Stimulated activated memory B cell treated with anti-CD40 and anti-IgM and Interleukin-4, amounts not matched to agents 10 μg/mL and 1 μg/mL and 100 μg/mL, for 72 hours (primary cell): ENCODE data around the gene CRYGS.
"Not testable (repeated sequence)": the region's sequence is repeated elsewhere in the genome, so short reads cannot be mapped to it uniquely, and the experiment has no call there.

Source experiments
- ATAC-seq: fragments of 150-1000 bp; cut with Tn5 transposase; 2 replicates; pipeline ENCODE4 v1.10.0; 2021
- H3K27ac Mint-ChIP-seq: one replicate; pipeline ENCODE4 v1.8.0; 2022; ENCODE audit warnings: mild to moderate bottlenecking, mixed read lengths
- H3K27me3 Mint-ChIP-seq: one replicate; pipeline ENCODE4 v1.8.0; 2022; ENCODE audit warnings: mixed read lengths
- H3K36me3 Mint-ChIP-seq: one replicate; pipeline ENCODE4 v1.8.0; 2022; ENCODE audit warnings: mixed read lengths
- H3K4me1 Mint-ChIP-seq: one replicate; pipeline ENCODE4 v1.8.0; 2022; ENCODE audit warnings: mixed read lengths
- H3K4me3 Mint-ChIP-seq: one replicate; pipeline ENCODE4 v1.8.0; 2022; ENCODE audit warnings: mild to moderate bottlenecking, moderate library complexity, mixed read lengths
- H3K9me3 Mint-ChIP-seq: one replicate; pipeline ENCODE4 v1.8.0; 2022; ENCODE audit warnings: mixed read lengths

CRYGS gene

DNA sequence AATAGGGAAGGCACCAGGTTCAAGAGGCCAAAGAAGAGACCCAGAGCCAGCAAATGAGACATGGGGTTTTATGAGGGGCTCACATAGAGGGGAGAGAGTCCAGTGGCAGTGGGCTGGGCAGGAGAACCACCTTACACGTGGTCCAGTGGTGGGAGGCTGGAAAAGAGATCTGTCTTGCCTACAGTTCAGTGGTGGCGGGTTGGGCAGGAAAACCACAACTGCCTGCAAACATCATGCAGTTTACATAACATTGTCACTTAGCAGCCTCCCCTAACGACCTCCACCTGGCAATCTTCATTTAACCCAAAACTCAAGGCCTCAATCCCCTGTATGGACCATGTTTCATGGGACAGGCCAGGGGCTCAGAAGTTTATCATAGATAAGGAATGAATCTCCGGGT, 29.1 kb downstream of the CRYGS start:
- Mint-ChIP-seq H3K27ac (peak overlapping the region; percentile 15), H3K27me3 (no peaks in the 10 kb centered on the region), H3K9me3 (no peaks in the 10 kb centered on the region), H3K4me1 (peaks cover 75% of the 10 kb centered on the region), H3K4me3 (no peak overlapping the region), H3K36me3 (no peaks in the 10 kb centered on the region)
- ATAC-seq = no peak

DNA sequence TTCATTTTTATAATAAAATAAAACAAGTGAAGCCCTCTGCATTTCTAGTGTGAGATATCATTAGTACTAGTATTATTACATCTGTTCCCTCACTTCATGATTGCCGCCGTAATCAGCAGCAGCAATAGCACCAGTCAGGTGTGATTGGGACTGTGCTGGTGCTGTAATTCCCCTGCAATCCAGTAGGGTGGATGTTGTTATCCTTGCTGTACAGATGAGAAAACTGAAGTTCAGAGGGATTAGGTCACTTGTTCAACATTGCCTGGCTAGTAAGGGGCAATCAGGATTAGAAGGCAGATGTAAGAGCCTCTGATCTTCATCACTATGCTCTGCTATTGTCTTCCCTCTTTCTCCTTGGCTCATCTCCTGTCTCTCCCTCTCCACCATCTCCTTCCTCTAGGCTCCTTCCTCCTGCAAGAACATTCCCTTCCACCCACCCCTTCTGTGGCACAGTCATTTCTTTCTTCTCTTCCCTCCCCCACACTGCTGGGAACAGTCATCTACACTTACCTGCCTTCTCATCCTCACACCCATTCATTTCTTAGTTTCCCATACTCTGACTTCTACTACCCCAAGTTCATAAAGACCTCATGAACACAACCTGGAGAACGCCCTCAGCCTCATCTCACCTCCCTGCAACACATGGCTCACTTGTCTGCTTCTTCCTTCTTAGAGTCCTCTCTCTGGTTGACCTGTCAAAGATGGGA, 29.7 kb downstream of the CRYGS start:
- no peak for ATAC-seq
- Mint-ChIP-seq H3K27me3 (no peaks in the 10 kb centered on the region), H3K36me3 (no peaks in the 10 kb centered on the region), H3K9me3 (no peaks in the 10 kb centered on the region), H3K27ac (peak overlapping the region; percentile 15), H3K4me1 (peaks cover 79% of the 10 kb centered on the region), H3K4me3 (no peak overlapping the region)

DNA sequence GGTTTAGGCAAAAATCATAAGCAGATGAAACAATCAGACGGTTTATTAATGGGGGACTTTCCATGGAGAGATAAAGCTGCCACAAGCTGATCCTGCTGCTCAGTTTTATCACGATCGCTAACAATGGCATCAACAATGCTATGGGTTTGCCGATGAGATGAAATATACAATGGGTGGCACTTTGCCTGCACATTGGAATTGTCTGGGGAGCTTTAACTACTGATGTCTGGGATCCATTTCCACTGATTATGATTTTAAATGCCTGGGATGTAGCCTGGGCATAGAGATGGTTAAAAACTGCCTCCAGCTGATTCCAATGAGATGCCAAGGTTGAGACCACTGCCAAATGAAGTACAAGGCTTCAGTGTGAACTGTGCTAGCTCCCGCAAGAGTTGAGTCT, 30.8 kb downstream of the CRYGS start:
- Mint-ChIP-seq H3K27ac (no peak overlapping the region), H3K4me3 (no peak overlapping the region), H3K27me3 (no peaks in the 10 kb centered on the region), H3K4me1 (peaks cover 73% of the 10 kb centered on the region), H3K9me3 (no peaks in the 10 kb centered on the region), H3K36me3 (no peaks in the 10 kb centered on the region)
- ATAC-seq = no peak

DNA sequence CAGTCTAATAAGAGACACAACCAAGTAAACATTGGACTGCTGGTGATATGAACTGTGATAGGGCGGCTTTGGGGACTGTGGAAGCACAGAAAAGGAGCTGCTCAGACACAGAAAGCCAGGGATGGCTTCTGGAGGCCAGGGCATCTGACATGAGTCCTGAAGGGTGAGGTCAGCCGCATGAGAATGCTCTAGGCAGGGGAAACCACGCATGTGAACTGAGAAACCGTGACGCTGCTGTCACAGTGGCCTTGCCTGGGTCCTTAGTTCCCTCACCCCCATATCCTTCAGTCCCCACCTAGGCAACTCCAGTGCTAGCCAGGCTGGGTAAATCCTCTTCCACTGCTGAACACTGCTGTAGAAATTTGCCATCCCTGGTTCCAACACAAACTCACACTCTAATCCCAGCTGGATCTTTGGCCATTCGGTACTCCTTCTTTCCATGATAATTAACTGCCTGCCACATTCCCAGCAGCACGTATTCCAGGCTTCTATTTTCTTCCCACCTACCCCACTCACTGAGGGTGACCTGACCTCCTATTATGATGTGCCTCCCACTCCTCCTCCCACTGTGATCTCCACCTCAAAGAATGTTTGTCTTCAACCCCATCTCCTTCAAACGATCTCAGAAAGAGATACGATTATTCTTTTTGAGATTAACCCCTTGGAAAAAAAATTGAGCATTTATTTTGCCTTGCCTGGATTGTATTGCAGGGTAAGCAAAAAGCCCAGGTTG, 31.4 kb downstream of the CRYGS start:
- Mint-ChIP-seq H3K4me1 (peaks cover 67% of the 10 kb centered on the region), H3K4me3 (no peak overlapping the region), H3K9me3 (no peaks in the 10 kb centered on the region), H3K27me3 (no peaks in the 10 kb centered on the region), H3K27ac (no peak overlapping the region), H3K36me3 (no peaks in the 10 kb centered on the region)
- ATAC-seq = no peak

DNA sequence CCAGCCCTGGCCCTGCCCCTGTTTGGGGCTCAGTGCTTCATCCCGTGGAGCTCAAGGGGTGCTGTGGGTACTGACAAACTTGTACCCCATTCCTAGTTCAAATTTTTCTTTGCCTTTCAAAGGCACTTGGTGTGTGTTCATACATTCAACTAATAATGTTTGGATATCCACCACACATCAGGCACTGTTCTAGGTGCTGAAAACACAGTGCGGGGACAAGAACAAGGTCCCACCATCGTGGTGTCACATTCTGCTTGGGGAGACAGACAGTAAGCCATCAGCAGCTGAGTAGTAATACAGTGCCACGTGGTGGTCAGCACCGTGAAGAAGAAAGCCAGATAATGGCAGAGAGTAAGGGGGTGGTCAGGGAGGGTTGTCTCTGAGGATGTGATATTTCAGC, 32.5 kb downstream of the CRYGS start:
- Mint-ChIP-seq H3K4me1 (peaks cover 64% of the 10 kb centered on the region), H3K36me3 (no peaks in the 10 kb centered on the region), H3K4me3 (no peak overlapping the region), H3K27me3 (no peaks in the 10 kb centered on the region), H3K9me3 (no peaks in the 10 kb centered on the region), H3K27ac (peak overlapping the region; percentile 68)
- ATAC-seq = no peak

DNA sequence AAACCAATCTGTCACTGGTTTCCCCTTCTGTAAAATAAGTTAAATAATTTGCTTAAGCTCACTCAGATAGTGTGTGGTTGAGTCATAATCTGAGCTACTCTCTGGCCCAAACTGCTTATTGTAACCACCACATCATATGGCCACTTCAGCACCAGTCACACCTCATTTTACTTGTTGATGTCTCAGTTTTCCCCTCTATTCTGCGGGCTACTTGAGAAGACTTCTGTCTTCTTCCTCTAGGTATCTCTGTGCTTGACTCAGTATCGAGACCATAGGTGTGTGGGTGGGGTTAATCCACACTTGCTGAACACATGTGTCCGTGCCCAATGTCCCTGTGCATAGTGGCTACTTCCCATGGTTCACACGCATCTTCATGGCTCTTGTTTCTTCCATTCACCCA, 32.9 kb downstream of the CRYGS start:
- Mint-ChIP-seq H3K4me1 (peaks cover 60% of the 10 kb centered on the region), H3K27me3 (no peaks in the 10 kb centered on the region), H3K9me3 (no peaks in the 10 kb centered on the region), H3K36me3 (no peaks in the 10 kb centered on the region), H3K4me3 (no peak overlapping the region), H3K27ac (peak overlapping the region; percentile 68)
- ATAC-seq = peak; percentile 76

DNA sequence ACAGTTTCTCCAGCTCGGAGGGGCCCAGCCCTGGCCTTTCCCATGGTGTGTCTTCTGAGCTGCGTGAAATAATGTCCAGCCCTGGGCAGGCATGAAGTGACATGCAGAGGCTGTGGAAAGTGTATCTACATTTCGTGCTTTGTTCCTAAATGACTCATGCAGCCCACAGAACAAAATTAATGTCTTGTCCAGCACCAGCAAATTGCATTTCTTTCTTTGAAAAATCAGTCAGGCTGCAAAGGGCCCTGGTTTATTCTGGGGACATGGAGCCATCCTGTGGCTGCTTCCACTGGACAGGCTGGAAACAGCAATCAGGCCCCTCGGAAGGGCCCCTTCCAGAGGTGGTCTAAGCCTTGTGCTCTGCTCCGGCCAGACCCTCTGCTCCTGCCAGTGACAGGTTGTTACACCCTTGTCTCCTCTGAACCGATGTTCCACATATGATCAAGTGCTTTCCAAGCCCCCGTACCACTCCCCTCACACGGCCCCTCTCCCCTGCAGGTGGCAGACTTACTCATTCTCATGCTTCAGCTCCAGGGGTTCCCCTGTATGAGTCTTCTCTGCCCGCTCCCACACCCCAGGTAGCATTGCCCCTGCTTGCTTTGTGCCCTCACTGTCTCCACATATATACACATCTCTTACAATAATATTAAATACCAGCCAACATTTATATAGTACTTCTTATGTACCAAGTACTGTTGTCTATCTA, 33.7 kb downstream of the CRYGS start:
- Mint-ChIP-seq H3K27me3 (no peaks in the 10 kb centered on the region), H3K36me3 (no peaks in the 10 kb centered on the region), H3K4me1 (peaks cover 53% of the 10 kb centered on the region), H3K9me3 (no peaks in the 10 kb centered on the region), H3K27ac (peak overlapping the region; percentile 68), H3K4me3 (no peak overlapping the region)
- ATAC-seq = peak; percentile 57

DNA sequence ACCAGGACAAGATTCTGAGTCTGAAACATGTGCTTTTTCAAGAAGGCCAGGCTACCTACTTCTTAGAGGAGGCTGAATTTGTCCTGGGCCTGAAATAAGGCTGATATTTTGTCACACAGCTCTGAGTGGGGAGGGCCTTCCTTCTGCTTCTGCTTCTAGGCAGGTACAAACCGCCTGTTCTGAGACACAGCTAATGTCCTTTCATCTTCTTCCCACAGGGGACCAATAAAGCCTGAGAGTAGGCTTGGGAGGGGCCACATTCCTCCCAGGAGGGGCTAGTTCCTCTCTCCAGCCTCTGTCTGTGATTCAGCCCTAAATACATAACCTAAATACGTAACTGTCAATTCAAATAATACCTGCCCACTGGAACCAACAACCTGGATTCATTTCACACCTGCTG, 34.8 kb downstream of the CRYGS start:
- no peaks in the 10 kb centered on the region for H3K36me3 Mint-ChIP-seq
- H3K27me3 Mint-ChIP-seq = no peaks in the 10 kb centered on the region
- H3K9me3 Mint-ChIP-seq = no peaks in the 10 kb centered on the region
- peak; percentile 52 for ATAC-seq
- H3K4me3 Mint-ChIP-seq = no peak overlapping the region
- H3K4me1 Mint-ChIP-seq = peaks cover 42% of the 10 kb centered on the region
- H3K27ac Mint-ChIP-seq = peak overlapping the region; percentile 68

DNA sequence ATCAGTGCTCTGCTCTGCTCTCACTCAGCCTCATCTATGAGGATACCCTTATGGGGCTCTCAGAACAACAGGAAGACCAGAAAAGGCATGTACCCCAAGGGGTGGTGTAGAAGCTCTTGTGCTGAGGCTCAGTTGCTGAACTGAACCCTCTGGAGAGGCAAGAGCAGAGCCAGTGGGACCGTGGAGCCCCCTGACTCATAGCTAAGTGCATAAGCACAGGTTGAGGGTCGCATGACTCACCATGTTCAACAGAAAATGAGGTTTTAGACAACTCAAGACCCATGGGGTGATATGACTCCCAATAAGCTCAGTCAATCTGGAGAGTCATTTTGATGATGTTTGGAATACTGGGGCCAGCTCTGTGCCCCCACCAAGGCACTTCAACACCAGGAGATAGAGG, 37.3 kb downstream of the CRYGS start:
- H3K4me3 Mint-ChIP-seq = no peak overlapping the region
- no peak overlapping the region for H3K27ac Mint-ChIP-seq
- no peaks in the 10 kb centered on the region for H3K9me3 Mint-ChIP-seq
- H3K4me1 Mint-ChIP-seq = peaks cover 34% of the 10 kb centered on the region
- H3K27me3 Mint-ChIP-seq = no peaks in the 10 kb centered on the region
- no peaks in the 10 kb centered on the region for H3K36me3 Mint-ChIP-seq
- no peak for ATAC-seq

DNA sequence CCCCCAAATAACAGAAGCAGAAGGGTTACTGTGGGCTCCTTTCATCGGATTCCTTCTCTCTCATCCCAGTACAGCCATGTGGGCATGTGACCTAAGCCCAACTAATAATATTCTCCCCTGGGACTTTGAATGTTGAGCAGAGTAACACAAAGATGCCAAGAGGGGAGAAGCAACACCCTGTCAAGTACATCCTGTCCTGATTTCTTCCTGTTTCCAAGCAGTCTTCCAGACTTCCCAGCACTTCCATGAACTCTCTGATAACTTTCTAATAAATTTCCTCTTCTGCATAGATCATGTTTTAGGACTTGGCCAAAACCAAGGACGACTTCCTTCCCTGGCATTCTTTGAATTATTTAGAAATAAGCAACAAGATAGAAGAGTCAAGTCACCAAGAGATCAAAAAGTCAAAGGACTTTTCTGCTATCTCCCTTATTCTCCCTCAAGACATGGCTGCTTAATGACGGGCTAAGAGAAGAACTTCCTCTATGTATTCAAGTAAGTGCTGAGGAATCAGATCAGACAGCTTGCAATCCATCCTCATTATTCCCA, 37.9 kb downstream of the CRYGS start:
- Mint-ChIP-seq H3K27ac (no peak overlapping the region), H3K4me3 (no peak overlapping the region), H3K36me3 (no peaks in the 10 kb centered on the region), H3K27me3 (no peaks in the 10 kb centered on the region), H3K9me3 (no peaks in the 10 kb centered on the region), H3K4me1 (peaks cover 28% of the 10 kb centered on the region)
- no peak for ATAC-seq

DNA sequence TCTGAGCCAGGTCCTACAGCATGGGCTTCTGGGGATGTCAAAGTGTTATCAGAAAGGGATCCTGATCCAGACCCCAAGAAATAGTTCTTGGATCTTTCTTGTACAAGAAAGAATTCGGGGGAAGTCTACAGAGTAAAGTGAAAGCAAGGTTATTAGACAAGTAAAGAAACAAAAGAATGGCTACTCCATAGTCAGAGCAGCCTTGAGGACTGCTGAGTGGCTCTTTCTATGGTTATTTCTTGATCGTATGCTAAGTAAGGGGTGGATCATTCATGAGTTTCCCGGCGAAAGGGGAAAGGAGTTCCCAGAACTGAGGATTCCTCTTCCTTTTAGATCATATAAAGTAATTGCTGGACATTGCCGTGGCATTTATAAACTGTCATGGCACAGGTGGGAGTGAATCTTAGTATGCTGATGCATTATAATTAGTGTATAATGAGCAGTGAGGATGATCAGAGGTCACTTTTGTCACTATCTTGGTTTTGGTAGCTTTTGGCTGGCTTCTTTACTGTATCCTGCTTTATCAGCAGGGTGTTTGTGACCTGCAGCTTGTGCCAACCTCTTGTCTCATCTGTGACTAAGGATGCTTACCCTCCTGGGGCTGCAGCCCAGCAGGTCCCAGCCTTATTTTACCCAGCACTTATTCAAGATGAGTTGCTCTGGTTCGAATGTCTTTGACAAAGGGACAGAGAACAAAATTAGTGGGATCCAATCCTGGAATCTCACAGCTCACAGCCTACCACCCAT, 41.0 kb downstream of the CRYGS start:
- Mint-ChIP-seq H3K36me3 (peaks cover 7% of the 10 kb centered on the region), H3K27me3 (no peaks in the 10 kb centered on the region), H3K27ac (no peak overlapping the region), H3K9me3 (peaks cover 11% of the 10 kb centered on the region), H3K4me1 (peaks cover 8% of the 10 kb centered on the region), H3K4me3 (no peak overlapping the region)
- ATAC-seq = no peak

DNA sequence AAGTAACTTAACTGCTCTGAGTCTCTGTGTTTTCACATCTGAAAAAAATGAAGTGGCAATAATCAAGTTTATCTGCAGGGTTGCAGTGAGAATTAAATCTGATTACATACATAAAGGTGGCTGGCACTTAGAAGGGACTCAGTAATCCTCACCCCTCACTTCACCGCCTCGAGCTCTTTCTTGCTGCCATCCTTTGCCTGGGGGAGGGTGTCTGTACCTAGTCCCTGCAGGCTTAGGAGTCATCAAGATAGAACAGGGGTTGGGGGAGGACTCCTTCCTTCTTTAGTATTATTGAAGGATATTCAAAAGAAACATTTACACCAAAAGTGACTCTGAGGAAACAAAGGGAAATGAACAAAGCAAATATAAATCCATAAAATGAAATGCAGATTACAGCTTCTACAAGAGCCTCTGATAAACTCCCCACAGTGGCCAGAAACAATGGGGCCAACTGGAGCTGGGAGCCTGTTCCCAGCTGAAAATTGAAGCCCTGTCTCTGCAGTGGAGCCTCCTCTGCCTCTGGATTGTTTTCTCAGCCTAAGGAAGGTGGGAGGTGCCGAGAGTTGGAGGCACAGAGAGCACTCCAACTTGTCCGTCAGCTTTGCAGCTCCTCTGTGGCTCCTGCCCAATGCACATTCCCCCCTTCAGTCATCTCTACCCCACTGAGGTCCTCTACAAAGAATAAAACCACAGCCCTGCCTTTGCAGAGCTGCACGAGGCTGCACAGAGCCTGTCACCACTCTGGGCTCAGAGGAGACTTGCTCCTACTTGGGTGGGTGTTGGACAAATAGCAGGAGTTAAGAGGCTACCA, 41.8 kb downstream of the CRYGS start:
- peaks cover 7% of the 10 kb centered on the region for H3K36me3 Mint-ChIP-seq
- H3K4me1 Mint-ChIP-seq = peaks cover 8% of the 10 kb centered on the region
- no peaks in the 10 kb centered on the region for H3K27me3 Mint-ChIP-seq
- ATAC-seq = no peak
- no peak overlapping the region for H3K27ac Mint-ChIP-seq
- H3K4me3 Mint-ChIP-seq = no peak overlapping the region
- peaks cover 12% of the 10 kb centered on the region for H3K9me3 Mint-ChIP-seq

DNA sequence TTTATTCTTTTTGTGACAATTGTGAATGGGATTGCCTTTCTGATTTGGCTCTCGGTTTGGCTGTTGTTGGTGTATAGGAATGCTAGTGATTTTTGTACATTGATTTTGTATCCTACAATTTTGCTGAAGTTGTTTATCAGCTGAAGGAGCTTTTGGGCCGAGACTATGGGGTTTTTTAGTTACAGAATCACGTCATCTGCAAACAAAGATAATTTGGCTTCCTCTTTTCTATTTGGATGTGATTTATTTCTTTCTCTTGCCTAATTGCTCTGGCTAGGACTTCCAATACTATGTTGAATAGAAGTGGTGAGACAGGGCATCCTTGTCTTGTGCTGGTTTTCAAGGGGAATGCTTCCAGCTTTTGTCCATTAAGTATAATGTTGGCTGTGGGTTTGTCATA, 44.2 kb downstream of the CRYGS start:
- H3K4me3 Mint-ChIP-seq, H3K36me3 Mint-ChIP-seq, H3K27me3 Mint-ChIP-seq, ATAC-seq, H3K27ac Mint-ChIP-seq: not testable (repeated sequence)
- Mint-ChIP-seq H3K4me1 (peaks cover 25% of the 10 kb centered on the region), H3K9me3 (peaks cover 12% of the 10 kb centered on the region)

DNA sequence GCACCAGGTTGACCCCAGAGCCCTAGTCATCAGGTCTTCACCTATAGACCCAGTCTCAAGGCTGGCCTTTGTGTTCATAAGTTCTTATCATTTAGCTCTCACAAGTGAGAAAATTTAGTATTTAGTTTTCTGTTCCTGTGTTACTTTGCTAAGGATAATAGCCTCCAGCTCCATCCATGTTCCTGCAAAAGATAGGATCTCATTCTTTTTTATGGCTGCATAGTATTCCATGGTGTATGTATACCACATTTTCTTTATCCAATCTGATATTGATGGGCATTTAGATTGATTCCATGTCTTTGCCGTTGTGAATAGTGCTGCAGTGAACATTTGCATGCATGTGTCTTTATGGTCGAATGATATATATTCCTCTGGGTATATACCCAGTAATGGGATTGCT, 46.2 kb downstream of the CRYGS start:
- H3K36me3 Mint-ChIP-seq, H3K27ac Mint-ChIP-seq, H3K27me3 Mint-ChIP-seq, H3K4me3 Mint-ChIP-seq, ATAC-seq: not testable (repeated sequence)
- peaks cover 12% of the 10 kb centered on the region for H3K9me3 Mint-ChIP-seq
- H3K4me1 Mint-ChIP-seq = peaks cover 27% of the 10 kb centered on the region
